ENCODE results near the gene COPZ2.

DNA sequence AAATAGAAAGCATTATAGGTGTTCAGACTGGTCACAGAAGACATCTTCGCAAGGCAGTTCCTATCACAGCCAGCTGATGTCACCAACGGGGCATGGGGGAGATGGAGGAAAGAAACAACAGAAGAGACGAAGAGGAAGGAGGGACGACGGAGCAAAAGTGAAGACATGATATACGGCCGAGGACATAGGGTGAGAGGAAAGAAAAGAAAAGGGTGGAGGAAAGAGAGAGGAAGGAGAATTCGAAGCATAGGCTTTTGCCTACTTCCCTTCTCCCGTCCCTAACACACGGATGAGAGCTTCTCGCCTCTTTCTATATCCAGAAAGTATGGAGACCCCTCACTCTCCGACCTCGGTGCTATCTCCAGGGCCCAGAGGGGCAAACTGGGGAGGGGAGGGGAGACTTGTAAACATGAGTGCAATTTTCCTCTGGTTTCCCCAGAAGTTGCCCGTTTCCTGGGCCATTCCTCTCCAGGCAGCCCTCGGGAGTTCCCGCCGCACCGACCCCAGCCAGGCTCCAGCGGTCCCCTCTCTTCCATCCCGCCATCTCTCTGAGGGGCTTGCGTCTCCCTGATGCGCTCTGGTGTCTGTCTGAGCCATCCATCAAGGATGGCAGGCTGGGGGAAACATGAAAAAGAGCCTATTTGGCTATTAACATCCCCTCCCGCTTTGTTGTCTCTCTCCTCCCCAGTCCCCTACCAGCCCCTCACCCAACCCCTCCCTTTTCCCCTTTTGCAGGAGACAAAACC lies 26.0 kb downstream of the COPZ2 start:
- no peak for TF ChIP-seq SUZ12 (IDR thresholded peaks at IDR 0.05)
- TF ChIP-seq SP1 (IDR thresholded peaks at IDR 0.05), result no peak
- TF ChIP-seq LEF1 (IDR thresholded peaks at IDR 0.05; ENCODE audit: borderline replicate concordance), result no peak
- TF ChIP-seq FOXA1 (IDR thresholded peaks at IDR 0.05), result no peak
- peak; percentile 79 for TF ChIP-seq CTBP1 (IDR thresholded peaks at IDR 0.05; ENCODE audit: borderline replicate concordance)
- TF ChIP-seq, protein P1, sequence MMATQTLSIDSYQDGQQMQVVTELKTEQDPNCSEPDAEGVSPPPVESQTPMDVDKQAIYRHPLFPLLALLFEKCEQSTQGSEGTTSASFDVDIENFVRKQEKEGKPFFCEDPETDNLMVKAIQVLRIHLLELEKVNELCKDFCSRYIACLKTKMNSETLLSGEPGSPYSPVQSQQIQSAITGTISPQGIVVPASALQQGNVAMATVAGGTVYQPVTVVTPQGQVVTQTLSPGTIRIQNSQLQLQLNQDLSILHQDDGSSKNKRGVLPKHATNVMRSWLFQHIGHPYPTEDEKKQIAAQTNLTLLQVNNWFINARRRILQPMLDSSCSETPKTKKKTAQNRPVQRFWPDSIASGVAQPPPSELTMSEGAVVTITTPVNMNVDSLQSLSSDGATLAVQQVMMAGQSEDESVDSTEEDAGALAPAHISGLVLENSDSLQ (IDR thresholded peaks at IDR 0.05), result peak; percentile 93
- TF ChIP-seq FOXK2 (IDR thresholded peaks at IDR 0.05), result no peak
- TF ChIP-seq FOXM1 (IDR thresholded peaks at IDR 0.05; ENCODE audit: borderline replicate concordance), result no peak
- no peak for TF ChIP-seq BHLHE40 (IDR thresholded peaks at IDR 0.05; ENCODE audit: borderline replicate concordance)
- TF ChIP-seq TARDBP (IDR thresholded peaks at IDR 0.05), result no peak
- no peak for TF ChIP-seq ZNF384 (IDR thresholded peaks at IDR 0.05)
- no peak for TF ChIP-seq NFRKB (IDR thresholded peaks at IDR 0.05)
- peak; percentile 62 for TF ChIP-seq L3MBTL2 (conservative IDR thresholded peaks at IDR 0.05)

All from HEK293T (cell line).